HEK293 (cell line): ENCODE results near the gene CSNK1A1L.

Experiments used
- SETDB1 ChIP-seq: IDR thresholded peaks from one replicate; pipeline ENCODE4 v1.6.1; 2017; ENCODE audit warnings: mild to moderate bottlenecking, low read length, moderate library complexity, mixed read lengths; ENCODE audit not compliant: insufficient read length
- YY1 ChIP-seq: fragments of 450-650 bp; formaldehyde crosslinking; IDR thresholded peaks from 2 replicates; pipeline ENCODE4 v1.5.1; 2018; ENCODE audit warnings: missing biosample characterization, missing genetic modification characterization
- ZBTB10 ChIP-seq: fragments of 450-650 bp; formaldehyde crosslinking; IDR thresholded peaks from 2 replicates; pipeline ENCODE4 v1.5.1; 2016; ENCODE audit warnings: missing biosample characterization, missing genetic modification characterization
- ZNF311 ChIP-seq: fragments of 450-650 bp; formaldehyde crosslinking; IDR thresholded peaks from 2 replicates; pipeline ENCODE4 v1.5.1; 2017; ENCODE audit warnings: missing biosample characterization, missing genetic modification characterization, borderline replicate concordance
- ZNF501 ChIP-seq: fragments of 450-650 bp; formaldehyde crosslinking; IDR thresholded peaks from 2 replicates; pipeline ENCODE4 v1.5.1; 2016; ENCODE audit warnings: missing biosample characterization, missing genetic modification characterization
- ZNF610 ChIP-seq: fragments of 450-650 bp; formaldehyde crosslinking; IDR thresholded peaks from 2 replicates; pipeline ENCODE4 v1.5.1; 2016; ENCODE audit warnings: missing biosample characterization, missing genetic modification characterization, borderline replicate concordance
- TF ChIP-seq, protein P1 (sequence below): fragments of 450-650 bp; formaldehyde crosslinking; IDR thresholded peaks from 2 replicates; pipeline ENCODE4 v1.5.1; 2016; ENCODE audit warnings: missing biosample characterization, missing genetic modification characterization

GRCh38 chr13:37059848-37060192 is 45.6 kb downstream of the CSNK1A1L start:
- TF ChIP-seq ZNF501 (tag by site-specific recombination) (no peak), YY1 (tag by site-specific recombination) (no peak), ZNF311 (tag by site-specific recombination) (no peak), ZBTB10 (no peak), SETDB1 (no peak), ZNF610 (tag by site-specific recombination) (no peak)
- TF ChIP-seq, protein P1, sequence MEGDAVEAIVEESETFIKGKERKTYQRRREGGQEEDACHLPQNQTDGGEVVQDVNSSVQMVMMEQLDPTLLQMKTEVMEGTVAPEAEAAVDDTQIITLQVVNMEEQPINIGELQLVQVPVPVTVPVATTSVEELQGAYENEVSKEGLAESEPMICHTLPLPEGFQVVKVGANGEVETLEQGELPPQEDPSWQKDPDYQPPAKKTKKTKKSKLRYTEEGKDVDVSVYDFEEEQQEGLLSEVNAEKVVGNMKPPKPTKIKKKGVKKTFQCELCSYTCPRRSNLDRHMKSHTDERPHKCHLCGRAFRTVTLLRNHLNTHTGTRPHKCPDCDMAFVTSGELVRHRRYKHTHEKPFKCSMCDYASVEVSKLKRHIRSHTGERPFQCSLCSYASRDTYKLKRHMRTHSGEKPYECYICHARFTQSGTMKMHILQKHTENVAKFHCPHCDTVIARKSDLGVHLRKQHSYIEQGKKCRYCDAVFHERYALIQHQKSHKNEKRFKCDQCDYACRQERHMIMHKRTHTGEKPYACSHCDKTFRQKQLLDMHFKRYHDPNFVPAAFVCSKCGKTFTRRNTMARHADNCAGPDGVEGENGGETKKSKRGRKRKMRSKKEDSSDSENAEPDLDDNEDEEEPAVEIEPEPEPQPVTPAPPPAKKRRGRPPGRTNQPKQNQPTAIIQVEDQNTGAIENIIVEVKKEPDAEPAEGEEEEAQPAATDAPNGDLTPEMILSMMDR: no peak
